IPS DF 6.9 (cell line): ENCODE measurements around the gene SMIM41.

ENCODE experiments used
- DNase-seq: peaks from one replicate; pipeline ENCODE4 v3.0.0-alpha.2; 2013; ENCODE audit warnings: low read depth, low spot score
- H3K27ac ChIP-seq: one replicate; pipeline ENCODE4 v1.5.1; 2013; ENCODE audit warnings: low read length, control low read depth
- H3K27me3 ChIP-seq: 2 replicates; pipeline ENCODE4 v1.6.1; 2013; ENCODE audit warnings: mild to moderate bottlenecking, low read length; ENCODE audit not compliant: control insufficient read depth, insufficient read depth
- H3K36me3 ChIP-seq: 2 replicates; pipeline ENCODE4 v1.6.1; 2013; ENCODE audit warnings: low read length; ENCODE audit not compliant: control insufficient read depth, insufficient read depth
- H3K4me1 ChIP-seq: 2 replicates; pipeline ENCODE4 v1.6.1; 2013; ENCODE audit warnings: low read length; ENCODE audit not compliant: control insufficient read depth, insufficient read depth
- H3K4me3 ChIP-seq: 2 replicates; pipeline ENCODE4 v1.5.1; 2013; ENCODE audit warnings: mild to moderate bottlenecking, low read length
- H3K9me3 ChIP-seq: 2 replicates; pipeline ENCODE4 v1.6.1; 2013; ENCODE audit warnings: low read length, inconsistent platforms; ENCODE audit not compliant: control insufficient read depth, insufficient read depth
- WGBS: extraction: QIAGEN DNeasy Blood & Tissue Kit; methylation state at CpG from one replicate; pipeline ENCODE4 v1.1.7; 2013; ENCODE audit warnings: mixed read lengths, missing lambda C conversion rate; ENCODE audit not compliant: insufficient read length, insufficient coverage; 5-methylcytosine and 5-hydroxymethylcytosine counted together

SMIM41 gene

DNA sequence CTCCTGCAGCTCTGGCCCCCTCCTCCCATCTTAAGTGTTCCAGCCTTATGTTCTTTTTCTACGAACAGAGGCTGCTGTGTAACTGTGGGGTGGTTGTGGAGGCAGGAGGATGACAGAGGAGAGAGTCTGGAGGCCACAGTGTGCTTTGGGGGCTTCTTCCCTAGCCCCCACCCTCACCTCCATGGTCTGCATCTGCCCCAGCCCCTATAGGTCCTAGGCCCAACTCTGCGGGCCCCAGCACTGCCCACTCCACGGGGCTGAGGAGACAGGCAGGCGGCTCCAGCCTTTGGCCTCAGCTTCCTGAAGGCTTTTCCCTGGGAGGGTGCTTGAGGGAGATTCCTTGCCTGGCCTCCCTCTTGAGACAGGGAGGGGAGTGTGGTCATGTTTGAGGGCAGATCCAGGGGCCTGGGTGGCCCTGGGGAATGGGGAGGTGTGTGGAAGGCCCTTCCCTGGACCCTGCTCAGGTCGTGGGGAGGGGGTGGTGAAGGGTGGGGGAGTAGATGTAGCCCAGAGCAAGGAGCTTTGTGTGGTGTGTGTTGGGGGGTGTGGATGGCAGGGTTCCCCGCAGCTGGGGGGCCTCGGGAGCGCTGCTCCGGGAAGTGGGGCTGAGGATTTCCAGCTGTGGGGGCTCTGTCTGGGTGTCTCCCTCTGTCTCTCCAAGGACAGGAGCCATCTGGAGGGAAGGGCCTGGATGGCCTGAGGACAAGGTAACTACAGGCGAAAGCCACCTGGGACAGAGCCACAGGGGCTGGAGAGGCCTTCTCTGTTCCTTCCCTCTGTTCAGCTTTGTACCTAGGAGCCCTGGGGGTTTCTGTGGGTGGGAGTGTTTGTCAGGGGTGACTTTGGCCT is 1.1 kb downstream of the SMIM41 start:
- Histone ChIP-seq H3K9me3 (no peaks in the 10 kb centered on the region), H3K27ac (no peak overlapping the region), H3K27me3 (no peaks in the 10 kb centered on the region), H3K36me3 (peaks cover 9% of the 10 kb centered on the region), H3K4me1 (peaks cover 13% of the 10 kb centered on the region), H3K4me3 (no peak overlapping the region)
- whole genome bisulfite sequencing = no CpG with 5 or more reads among the region's 10 CpGs
- no peak for DNase-seq

DNA sequence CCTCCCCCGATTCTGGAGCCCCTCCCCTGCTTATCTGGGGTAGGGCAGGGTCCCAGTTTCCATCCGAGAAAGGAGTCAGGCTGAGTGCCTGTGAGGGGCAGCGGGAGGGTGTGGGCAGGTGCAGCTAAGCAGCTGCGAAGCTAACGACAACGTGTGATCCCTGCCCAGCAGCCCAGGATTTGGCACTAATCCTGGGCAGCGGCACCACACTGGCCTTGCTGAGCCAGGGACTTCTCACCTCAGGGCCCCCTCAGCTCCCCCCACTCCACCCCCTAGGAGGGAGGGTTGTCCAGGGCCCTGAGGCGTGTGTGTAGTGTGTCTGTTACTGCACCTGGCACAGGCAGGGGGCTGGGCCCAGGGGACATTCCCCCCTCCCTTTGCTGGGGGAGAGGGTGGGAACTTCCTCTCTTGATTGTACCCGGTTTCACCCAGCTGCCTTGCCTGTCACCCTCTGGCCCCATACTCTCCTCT is 1.8 kb downstream of the SMIM41 start:
- H3K27ac ChIP-seq = no peak overlapping the region

DNA sequence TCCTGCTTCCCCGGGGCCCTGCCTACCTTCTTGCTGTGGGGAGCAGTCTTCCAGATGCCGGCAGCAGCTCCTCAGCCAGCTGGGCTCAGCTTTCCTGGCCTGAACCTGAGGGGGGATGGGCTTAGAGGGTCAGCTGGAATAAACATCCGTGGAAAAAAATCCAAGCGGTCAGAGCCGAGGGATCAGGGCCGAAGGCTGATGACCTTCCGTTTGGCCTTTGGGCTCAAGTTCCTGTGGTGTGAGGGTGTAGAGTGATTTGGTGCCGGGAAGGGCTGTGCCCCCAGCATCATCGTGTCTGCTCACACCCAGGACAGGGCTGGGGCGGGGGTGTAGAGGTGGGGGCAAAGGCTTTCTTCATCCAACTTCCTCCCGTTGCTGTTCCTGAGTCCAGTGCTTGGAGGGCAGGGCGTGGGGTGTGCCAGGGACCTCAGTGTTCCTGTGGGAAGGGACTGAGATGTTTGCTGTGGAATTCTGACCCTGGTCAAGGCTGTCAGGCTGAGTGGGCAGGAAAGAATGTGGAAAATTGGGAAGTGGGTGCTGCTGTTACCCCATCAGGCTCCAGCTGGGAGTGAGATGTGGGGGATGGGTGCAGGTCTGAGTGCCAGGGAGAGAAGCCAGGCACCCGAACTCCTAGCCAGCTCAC is 2.6 kb downstream of the SMIM41 start:
- WGBS = no CpG with 5 or more reads among the region's 13 CpGs
- no peaks in the 10 kb centered on the region for H3K9me3 ChIP-seq
- H3K4me3 ChIP-seq = no peak overlapping the region
- peaks cover 13% of the 10 kb centered on the region for H3K4me1 ChIP-seq
- H3K27me3 ChIP-seq = no peaks in the 10 kb centered on the region
- no peak for DNase-seq
- no peaks in the 10 kb centered on the region; the same call in 1 of the 2 replicates for H3K36me3 ChIP-seq
- no peak overlapping the region for H3K27ac ChIP-seq

More for the DNA sequence above, 1.8 kb downstream of the SMIM41 start:
- H3K4me1 ChIP-seq = peaks cover 13% of the 10 kb centered on the region
- WGBS = no CpG with 5 or more reads among the region's 9 CpGs
- H3K36me3 ChIP-seq = peaks cover 8% of the 10 kb centered on the region
- no peak overlapping the region for H3K4me3 ChIP-seq
- no peak for DNase-seq
- no peaks in the 10 kb centered on the region for H3K27me3 ChIP-seq
- no peaks in the 10 kb centered on the region for H3K9me3 ChIP-seq

DNA sequence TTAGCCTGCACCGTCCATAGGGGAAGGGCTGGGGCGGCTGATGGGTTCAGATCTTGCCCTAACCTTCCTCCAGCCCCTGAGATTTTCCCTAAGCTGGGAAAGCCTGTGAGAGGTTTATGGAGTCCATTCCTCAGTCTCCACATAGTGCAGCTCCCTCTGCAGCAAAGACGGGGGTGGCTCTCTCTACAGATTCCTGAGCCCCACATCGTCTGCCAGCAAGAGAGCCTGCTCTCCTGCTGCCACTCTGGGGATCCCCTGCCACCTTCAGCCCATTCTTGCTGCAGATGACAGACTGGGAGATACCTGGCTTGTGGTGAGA is 3.1 kb downstream of the SMIM41 start:
- Histone ChIP-seq H3K4me3 (no peak overlapping the region), H3K4me1 (peaks cover 13% of the 10 kb centered on the region), H3K27me3 (no peaks in the 10 kb centered on the region), H3K36me3 (no peaks in the 10 kb centered on the region; the same call in 1 of the 2 replicates), H3K9me3 (no peaks in the 10 kb centered on the region), H3K27ac (no peak overlapping the region)
- WGBS = no CpG with 5 or more reads among the region's 4 CpGs
- no peak for DNase-seq

DNA sequence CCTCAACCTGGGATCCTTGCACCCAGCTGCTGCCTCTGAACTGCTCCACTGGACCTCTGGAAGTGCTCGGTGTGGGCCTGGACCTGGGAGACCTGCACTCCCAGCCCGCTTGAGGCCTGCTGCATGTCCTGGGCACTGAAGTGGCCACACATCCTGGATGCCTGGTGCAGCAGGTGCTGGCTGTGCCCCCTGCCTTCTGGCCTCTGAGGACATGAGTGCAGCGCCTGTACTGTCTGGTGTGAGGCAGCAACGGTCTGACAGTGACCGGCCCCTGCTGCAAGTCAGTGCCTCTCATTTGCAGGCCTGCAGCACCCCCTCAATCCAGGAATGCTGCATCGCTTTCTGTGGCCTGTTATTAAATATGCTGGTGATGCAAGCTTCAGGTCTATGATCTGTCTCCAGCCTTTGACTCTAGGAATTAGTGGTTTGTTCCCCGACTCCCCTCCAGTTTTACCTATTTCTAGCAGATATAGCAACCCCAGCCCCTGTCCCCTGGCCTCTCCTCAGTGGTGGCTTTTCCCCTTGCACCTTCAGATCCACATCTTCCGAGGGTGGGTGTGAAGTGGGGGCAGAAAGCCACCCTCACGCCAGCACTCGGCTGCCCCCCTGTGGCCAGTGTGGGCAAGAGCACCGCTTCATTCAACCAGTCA is 3.6 kb downstream of the SMIM41 start:
- Histone ChIP-seq H3K9me3 (no peaks in the 10 kb centered on the region), H3K4me1 (peaks cover 13% of the 10 kb centered on the region), H3K27me3 (no peaks in the 10 kb centered on the region), H3K4me3 (no peak overlapping the region), H3K27ac (no peak overlapping the region), H3K36me3 (no peaks in the 10 kb centered on the region; the same call in 1 of the 2 replicates)
- DNase-seq = no peak
- no CpG with 5 or more reads among the region's 11 CpGs for WGBS

DNA sequence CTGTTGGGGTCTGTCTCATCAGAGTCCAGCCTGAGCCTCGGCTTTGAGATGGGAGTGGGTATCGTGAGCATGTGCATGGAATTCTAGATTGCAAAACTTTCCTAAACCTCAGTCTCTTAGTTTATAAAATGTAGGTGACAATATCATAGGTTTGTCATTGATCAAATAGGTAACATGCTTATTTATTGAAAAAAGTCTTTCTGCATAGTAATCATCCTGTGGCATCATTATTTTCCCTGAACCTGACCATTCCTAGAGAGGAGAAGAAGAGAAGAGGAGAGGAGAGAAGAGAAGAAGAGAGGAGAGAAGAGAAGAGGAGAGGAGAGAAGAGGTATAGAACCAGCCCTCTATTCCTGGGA is 4.1 kb downstream of the SMIM41 start:
- Histone ChIP-seq H3K4me1 (peaks cover 13% of the 10 kb centered on the region), H3K9me3 (no peaks in the 10 kb centered on the region), H3K27me3 (no peaks in the 10 kb centered on the region), H3K27ac (no peak overlapping the region), H3K36me3 (no peaks in the 10 kb centered on the region), H3K4me3 (no peak overlapping the region)
- no CpG with 5 or more reads among the region's 2 CpGs for WGBS
- DNase-seq = no peak

DNA sequence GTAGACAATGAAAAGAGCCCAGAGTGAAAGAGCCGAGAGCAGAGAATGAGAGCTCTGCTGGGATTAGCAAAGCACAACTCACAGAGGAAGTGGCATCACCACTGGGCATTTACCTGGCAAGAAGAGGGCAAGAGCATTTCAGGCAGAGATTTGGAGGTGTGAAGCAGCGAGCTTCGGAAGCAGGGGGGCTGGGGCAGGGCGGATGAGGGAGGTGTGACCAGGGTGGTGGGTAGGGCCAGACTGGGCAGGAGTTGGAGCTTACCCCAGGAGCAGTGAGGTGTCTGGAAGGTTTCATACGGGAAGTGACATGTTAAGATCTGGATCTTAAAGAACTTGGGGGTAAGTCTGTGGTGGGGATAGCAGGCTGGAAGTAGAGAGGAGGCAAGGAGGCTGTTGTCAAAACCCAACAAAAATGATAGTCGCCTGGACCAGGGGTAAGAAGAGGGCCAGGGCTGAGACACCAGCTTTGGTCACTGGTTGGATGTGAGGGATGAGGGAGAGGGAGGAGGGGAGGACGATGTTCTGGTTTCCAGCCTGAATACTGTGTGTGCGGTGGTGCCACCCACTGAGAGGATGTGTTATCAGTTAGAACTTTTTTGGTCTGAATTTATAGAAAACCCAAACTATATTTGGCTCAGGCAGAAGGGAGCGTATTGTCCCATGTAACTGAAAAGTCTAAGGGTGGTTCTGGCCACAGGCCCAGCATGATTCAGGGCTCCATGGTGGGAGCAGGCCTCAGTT is 5.2 kb downstream of the SMIM41 start:
- no CpG with 5 or more reads among the region's 9 CpGs for WGBS

DNA sequence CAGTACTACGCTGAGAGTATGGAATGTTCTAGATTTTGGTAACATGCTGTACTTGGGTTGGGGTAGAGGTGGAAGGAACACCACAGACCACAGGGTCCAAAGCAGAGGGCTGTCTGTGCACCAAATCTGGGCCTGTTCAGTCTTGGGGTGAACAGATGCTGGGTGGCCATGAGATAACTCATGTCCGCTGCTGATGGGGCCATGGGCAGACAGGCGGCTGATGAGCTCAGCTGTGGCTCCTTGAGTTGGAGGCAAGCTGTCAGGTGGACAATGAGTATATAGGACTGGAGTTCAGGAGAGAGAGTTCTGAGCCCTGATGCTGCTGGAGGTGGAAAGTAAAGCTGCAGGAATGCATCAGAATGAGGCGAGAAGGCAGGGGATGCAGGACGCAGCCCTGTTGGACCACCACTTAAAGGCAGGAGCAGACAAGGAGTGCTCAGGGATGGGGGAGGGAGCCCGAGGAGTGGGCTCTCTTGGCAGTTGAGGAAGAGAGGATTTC is 6.2 kb downstream of the SMIM41 start:
- DNase-seq = no peak
- Histone ChIP-seq H3K4me1 (peaks cover 13% of the 10 kb centered on the region), H3K4me3 (no peak overlapping the region), H3K27ac (no peak overlapping the region), H3K9me3 (no peaks in the 10 kb centered on the region), H3K36me3 (no peaks in the 10 kb centered on the region), H3K27me3 (no peaks in the 10 kb centered on the region)
- WGBS = no CpG with 5 or more reads among the region's 6 CpGs

More for the DNA sequence above, 5.2 kb downstream of the SMIM41 start:
- H3K4me1 ChIP-seq = peaks cover 13% of the 10 kb centered on the region
- no peaks in the 10 kb centered on the region for H3K36me3 ChIP-seq
- H3K27me3 ChIP-seq = no peaks in the 10 kb centered on the region
- no peak overlapping the region for H3K4me3 ChIP-seq
- H3K27ac ChIP-seq = no peak overlapping the region
- no peaks in the 10 kb centered on the region for H3K9me3 ChIP-seq
- DNase-seq = no peak

DNA sequence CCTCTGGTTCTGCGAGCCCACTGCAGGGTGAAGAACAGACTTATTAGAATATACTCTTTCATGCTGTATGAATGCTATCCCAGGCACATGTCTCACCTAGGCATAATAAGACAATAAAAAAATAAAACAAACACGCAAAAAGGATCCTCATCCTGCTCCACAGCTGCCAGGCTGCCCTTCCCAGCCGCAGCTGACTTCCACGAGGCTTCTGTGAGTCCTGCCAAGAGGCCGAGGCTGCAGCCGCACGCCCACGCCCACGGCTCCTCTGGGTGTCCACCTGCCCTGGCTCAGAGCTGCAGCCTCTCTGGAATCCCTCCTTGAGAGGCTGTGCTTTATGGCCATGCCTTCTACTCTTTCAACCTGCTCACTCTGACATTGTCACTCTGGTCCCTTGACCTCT is 6.9 kb downstream of the SMIM41 start:
- H3K27me3 ChIP-seq = no peaks in the 10 kb centered on the region
- H3K27ac ChIP-seq = no peak overlapping the region
- H3K36me3 ChIP-seq = no peaks in the 10 kb centered on the region
- no peaks in the 10 kb centered on the region for H3K9me3 ChIP-seq
- WGBS = no CpG with 5 or more reads among the region's 9 CpGs
- peaks cover 10% of the 10 kb centered on the region for H3K4me1 ChIP-seq
- DNase-seq = no peak
- H3K4me3 ChIP-seq = no peak overlapping the region
